ENCODE data around the gene APEX2.

- TF ChIP-seq, protein P1, sequence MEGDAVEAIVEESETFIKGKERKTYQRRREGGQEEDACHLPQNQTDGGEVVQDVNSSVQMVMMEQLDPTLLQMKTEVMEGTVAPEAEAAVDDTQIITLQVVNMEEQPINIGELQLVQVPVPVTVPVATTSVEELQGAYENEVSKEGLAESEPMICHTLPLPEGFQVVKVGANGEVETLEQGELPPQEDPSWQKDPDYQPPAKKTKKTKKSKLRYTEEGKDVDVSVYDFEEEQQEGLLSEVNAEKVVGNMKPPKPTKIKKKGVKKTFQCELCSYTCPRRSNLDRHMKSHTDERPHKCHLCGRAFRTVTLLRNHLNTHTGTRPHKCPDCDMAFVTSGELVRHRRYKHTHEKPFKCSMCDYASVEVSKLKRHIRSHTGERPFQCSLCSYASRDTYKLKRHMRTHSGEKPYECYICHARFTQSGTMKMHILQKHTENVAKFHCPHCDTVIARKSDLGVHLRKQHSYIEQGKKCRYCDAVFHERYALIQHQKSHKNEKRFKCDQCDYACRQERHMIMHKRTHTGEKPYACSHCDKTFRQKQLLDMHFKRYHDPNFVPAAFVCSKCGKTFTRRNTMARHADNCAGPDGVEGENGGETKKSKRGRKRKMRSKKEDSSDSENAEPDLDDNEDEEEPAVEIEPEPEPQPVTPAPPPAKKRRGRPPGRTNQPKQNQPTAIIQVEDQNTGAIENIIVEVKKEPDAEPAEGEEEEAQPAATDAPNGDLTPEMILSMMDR (conservative IDR thresholded peaks at IDR 0.05; ENCODE audit: low read depth, low read length): no peak
- no peak for TF ChIP-seq SMC3 (IDR thresholded peaks at IDR 0.05; ENCODE audit: low read depth, low read length)
Measured at GRCh38 chrX:55030271-55031205, 30.4 kb downstream of the APEX2 start, which contains the start of gene ALAS2.
